Liver (tissue), 9 donors: ENCODE data around the gene SEMA4D. TPM values are rescaled to one million over a fixed set of nuclear protein-coding genes. Genes with fewer than 3 reads are reported as not detected.

Experiments
- DNase-seq: peaks from one replicate; pipeline ENCODE4 v3.0.0-alpha.2; 2017; ENCODE audit warnings: low spot score
- H3K27ac ChIP-seq, 2 donors: one replicate each; pipeline ENCODE4 v1.7.0; 2013; ENCODE audit warnings: inconsistent platforms in 2 of 2, low read length in 2 of 2, control low read depth in 1 of 2, low read depth in 1 of 2, mild to moderate bottlenecking in 1 of 2
- H3K27me3 ChIP-seq, 4 donors: one replicate each; pipeline versions ENCODE4 v1.6.1 to v1.7.0; 2013; ENCODE audit warnings: low read length in 3 of 4, inconsistent platforms in 1 of 4, mild to moderate bottlenecking in 1 of 4, moderate library complexity in 1 of 4; ENCODE audit not compliant: control insufficient read depth in 4 of 4, insufficient read depth in 4 of 4
- H3K36me3 ChIP-seq, 4 donors: one replicate each; pipeline versions ENCODE4 v1.6.1 to v1.7.0; 2013; ENCODE audit warnings: low read length in 3 of 4, mild to moderate bottlenecking in 3 of 4, low read depth in 1 of 4, moderate library complexity in 1 of 4; ENCODE audit not compliant: control insufficient read depth in 4 of 4, insufficient read depth in 3 of 4
- H3K4me1 ChIP-seq, 4 donors: one replicate each; pipeline versions ENCODE4 v1.6.1 to v1.7.0; 2013; ENCODE audit warnings: low read length in 3 of 4, mild to moderate bottlenecking in 3 of 4, moderate library complexity in 1 of 4; ENCODE audit not compliant: control insufficient read depth in 4 of 4, insufficient read depth in 4 of 4
- H3K4me3 ChIP-seq, 3 donors: one replicate each; pipeline versions ENCODE4 v1.6.1 to v1.7.0; 2013; ENCODE audit warnings: low read length in 3 of 3, control low read depth in 1 of 3, low read depth in 1 of 3, mild to moderate bottlenecking in 1 of 3
- H3K9ac ChIP-seq, 2 donors: one replicate each; pipeline ENCODE4 v1.7.0; 2013; ENCODE audit warnings: low read length in 2 of 2, mild to moderate bottlenecking in 2 of 2, moderate library complexity in 2 of 2, control low read depth in 1 of 2, low read depth in 1 of 2
- H3K9me3 ChIP-seq, 4 donors: one replicate each; pipeline versions ENCODE4 v1.6.1 to v1.7.0; 2013; ENCODE audit warnings: low read length in 3 of 4; ENCODE audit not compliant: control insufficient read depth in 4 of 4
- ATF3 ChIP-seq: IDR thresholded peaks from 2 replicates; pipeline ENCODE4 v1.6.1; 2016; ENCODE audit warnings: antibody characterized with exemption
- CTCF ChIP-seq: fragments of 150-350 bp; IDR thresholded peaks from 2 replicates; pipeline ENCODE4 v1.5.1; 2017; ENCODE audit warnings: improper control_type of control experiment, low read depth, low read length; ENCODE audit not compliant: missing input control
- EGR1 ChIP-seq, 2 donors: IDR thresholded peaks; 2 replicates each; pipeline ENCODE4 v1.6.1; 2016 to 2018; ENCODE audit warnings: antibody characterized with exemption in 2 of 2, low read depth in 2 of 2
- FOXA2 ChIP-seq: IDR thresholded peaks from 2 replicates; pipeline ENCODE4 v1.6.1; 2016; ENCODE audit warnings: antibody characterized with exemption
- GABPA ChIP-seq, 2 donors: IDR thresholded peaks in 1 of 2; conservative IDR thresholded peaks in 1 of 2; 2 replicates each; pipeline ENCODE4 v1.6.1; 2016; ENCODE audit warnings: antibody characterized with exemption in 2 of 2, mild to moderate bottlenecking in 1 of 2, moderate library complexity in 1 of 2
- HNF4A ChIP-seq, 2 donors: conservative IDR thresholded peaks; 2 replicates each; pipeline ENCODE4 v1.6.1; 2016; ENCODE audit warnings: antibody characterized with exemption in 2 of 2, mild to moderate bottlenecking in 2 of 2
- HNF4G ChIP-seq: IDR thresholded peaks from 2 replicates; pipeline ENCODE4 v1.6.1; 2016; ENCODE audit warnings: antibody characterized with exemption
- JUND ChIP-seq, 2 donors: IDR thresholded peaks; 2 replicates each; pipeline ENCODE4 v1.6.1; 2016; ENCODE audit warnings: antibody characterized with exemption in 2 of 2
- NR2F2 ChIP-seq: IDR thresholded peaks from 2 replicates; pipeline ENCODE4 v1.6.1; 2016; ENCODE audit warnings: antibody characterized with exemption
- RAD21 ChIP-seq, 2 donors: IDR thresholded peaks; 2 replicates each; pipeline ENCODE4 v1.6.1; 2016; ENCODE audit warnings: antibody characterized with exemption in 2 of 2, mild to moderate bottlenecking in 2 of 2
- RXRA ChIP-seq, 2 donors: IDR thresholded peaks; 2 replicates each; pipeline ENCODE4 v1.6.1; 2017 to 2018; ENCODE audit warnings: antibody characterized with exemption in 2 of 2, mild to moderate bottlenecking in 1 of 2
- TAF1 ChIP-seq: conservative IDR thresholded peaks from 2 replicates; pipeline ENCODE4 v1.6.1; 2016; ENCODE audit warnings: antibody characterized with exemption, mild to moderate bottlenecking
- YY1 ChIP-seq: IDR thresholded peaks from 2 replicates; pipeline ENCODE4 v1.6.1; 2016; ENCODE audit warnings: antibody characterized with exemption, mild to moderate bottlenecking
- ZBTB33 ChIP-seq: IDR thresholded peaks from 2 replicates; pipeline ENCODE4 v1.6.1; 2016; ENCODE audit warnings: antibody characterized with exemption
- WGBS: extraction: QIAGEN DNeasy Blood & Tissue Kit; methylation state at CpG from one replicate; pipeline ENCODE4 v1.1.7; 2013; 5-methylcytosine and 5-hydroxymethylcytosine counted together
- polyA plus RNA-seq, 2 donors: library from polyadenylated mRNA; stranded (reverse) in 1 of 2; unstranded in 1 of 2; fragments of 200-250 nt in 1 of 2; fragments of >200 nt in 1 of 2; fragmentation: Nextera tagmentation in 1 of 2; extraction: Ambion mirVana in 1 of 2; gene quantifications; one replicate each; pipeline versions ENCODE4 v1.2.1 to v1.2.3, GENCODE V29; 2013 to 2015
- total RNA-seq, 2 donors: library from RNA; depleted of rRNA; stranded (reverse); fragments of >200 nt; gene quantifications; one replicate each; pipeline ENCODE4 v1.2.3, GENCODE V29; 2014
- TF ChIP-seq, protein P1 (sequence below): IDR thresholded peaks from 2 replicates; pipeline ENCODE4 v1.6.1; 2016; ENCODE audit warnings: antibody characterized with exemption, mild to moderate bottlenecking
- TF ChIP-seq, protein P2 (sequence below): IDR thresholded peaks from 2 replicates; pipeline ENCODE4 v1.6.1; 2016; ENCODE audit warnings: antibody characterized with exemption
- donor health status: healthy.
- donor health status: healthy.
- donor health status: healthy.
- donor health status: healthy.
- donor health status: healthy.

The SEMA4D gene
- total and polyA plus RNA-seq, 4 donors: 1.4 to 12.0 (median 4.1) TPM

DNA sequence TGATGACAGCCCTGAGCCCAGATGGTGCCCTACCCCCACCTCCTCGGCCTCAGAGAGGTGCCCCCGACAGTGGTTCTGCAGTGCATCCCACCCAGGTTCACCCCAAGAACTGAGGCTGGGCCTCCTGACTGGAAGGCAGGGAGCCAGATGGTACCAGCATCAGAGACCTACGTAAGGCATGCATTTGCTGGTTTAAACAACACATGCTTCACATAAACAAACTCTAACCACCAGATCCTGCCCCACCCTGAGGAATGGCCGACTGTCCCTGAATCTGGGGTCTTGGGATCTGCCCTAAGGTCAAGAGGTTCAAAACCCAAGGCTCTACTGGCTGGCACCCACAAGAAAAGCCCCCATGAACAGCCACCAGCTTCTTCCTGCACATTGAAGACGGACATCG lies 106.3 kb downstream of the SEMA4D start:
- TF ChIP-seq TAF1 (no peak), YY1 (no peak), NR2F2 (no peak), FOXA2 (no peak), RAD21 (IDR thresholded peaks at IDR 0.05) (no peak), CTCF (no peak), HNF4G (no peak), RXRA (IDR thresholded peaks at IDR 0.05) (no peak), HNF4A (conservative IDR thresholded peaks at IDR 0.05) (no peak), ZBTB33 (no peak), EGR1 (IDR thresholded peaks at IDR 0.05; ENCODE audit: low read depth in 2 of 2) (no peak), ATF3 (no peak), GABPA (IDR thresholded peaks at IDR 0.05 in 1 of 2, conservative IDR thresholded peaks at IDR 0.05 in 1 of 2) (no peak), JUND (IDR thresholded peaks at IDR 0.05) (no peak)
- TF ChIP-seq, protein P1, sequence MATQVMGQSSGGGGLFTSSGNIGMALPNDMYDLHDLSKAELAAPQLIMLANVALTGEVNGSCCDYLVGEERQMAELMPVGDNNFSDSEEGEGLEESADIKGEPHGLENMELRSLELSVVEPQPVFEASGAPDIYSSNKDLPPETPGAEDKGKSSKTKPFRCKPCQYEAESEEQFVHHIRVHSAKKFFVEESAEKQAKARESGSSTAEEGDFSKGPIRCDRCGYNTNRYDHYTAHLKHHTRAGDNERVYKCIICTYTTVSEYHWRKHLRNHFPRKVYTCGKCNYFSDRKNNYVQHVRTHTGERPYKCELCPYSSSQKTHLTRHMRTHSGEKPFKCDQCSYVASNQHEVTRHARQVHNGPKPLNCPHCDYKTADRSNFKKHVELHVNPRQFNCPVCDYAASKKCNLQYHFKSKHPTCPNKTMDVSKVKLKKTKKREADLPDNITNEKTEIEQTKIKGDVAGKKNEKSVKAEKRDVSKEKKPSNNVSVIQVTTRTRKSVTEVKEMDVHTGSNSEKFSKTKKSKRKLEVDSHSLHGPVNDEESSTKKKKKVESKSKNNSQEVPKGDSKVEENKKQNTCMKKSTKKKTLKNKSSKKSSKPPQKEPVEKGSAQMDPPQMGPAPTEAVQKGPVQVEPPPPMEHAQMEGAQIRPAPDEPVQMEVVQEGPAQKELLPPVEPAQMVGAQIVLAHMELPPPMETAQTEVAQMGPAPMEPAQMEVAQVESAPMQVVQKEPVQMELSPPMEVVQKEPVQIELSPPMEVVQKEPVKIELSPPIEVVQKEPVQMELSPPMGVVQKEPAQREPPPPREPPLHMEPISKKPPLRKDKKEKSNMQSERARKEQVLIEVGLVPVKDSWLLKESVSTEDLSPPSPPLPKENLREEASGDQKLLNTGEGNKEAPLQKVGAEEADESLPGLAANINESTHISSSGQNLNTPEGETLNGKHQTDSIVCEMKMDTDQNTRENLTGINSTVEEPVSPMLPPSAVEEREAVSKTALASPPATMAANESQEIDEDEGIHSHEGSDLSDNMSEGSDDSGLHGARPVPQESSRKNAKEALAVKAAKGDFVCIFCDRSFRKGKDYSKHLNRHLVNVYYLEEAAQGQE: no peak
- TF ChIP-seq, protein P2, sequence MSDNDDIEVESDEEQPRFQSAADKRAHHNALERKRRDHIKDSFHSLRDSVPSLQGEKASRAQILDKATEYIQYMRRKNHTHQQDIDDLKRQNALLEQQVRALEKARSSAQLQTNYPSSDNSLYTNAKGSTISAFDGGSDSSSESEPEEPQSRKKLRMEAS: no peak

More for the DNA sequence above, 106.3 kb downstream of the SEMA4D start:
- WGBS: 95% methylated on average over 6 of the region's 6 CpGs
- peaks cover 16 to 40% (median 34%) of the 10 kb centered on the region in 4 donors for H3K4me1 ChIP-seq
- peaks cover 0 to 4% (median 3%) of the 10 kb centered on the region in 4 donors for H3K36me3 ChIP-seq
- no peak for DNase-seq
- no peak overlapping the region for H3K4me3 ChIP-seq
- no peak overlapping the region for H3K27ac ChIP-seq
- no peaks in the 10 kb centered on the region for H3K27me3 ChIP-seq
- H3K9ac ChIP-seq: no peak overlapping the region
- H3K9me3 ChIP-seq: no peaks in the 10 kb centered on the region
